GM10266 (cell line): ENCODE results near the gene DAPL1.

Experiments
- DNase-seq: peaks from one replicate; pipeline ENCODE4 v3.0.0; 2012; ENCODE audit errors: extremely low spot score
- TF ChIP-seq, protein P1 (sequence below): IDR thresholded peaks from 2 replicates; pipeline ENCODE4 v1.5.1; 2012; ENCODE audit warnings: mild to moderate bottlenecking, low read depth; ENCODE audit not compliant: control insufficient read depth, insufficient read depth; ENCODE audit errors: missing control alignments

Gene DAPL1

DNA sequence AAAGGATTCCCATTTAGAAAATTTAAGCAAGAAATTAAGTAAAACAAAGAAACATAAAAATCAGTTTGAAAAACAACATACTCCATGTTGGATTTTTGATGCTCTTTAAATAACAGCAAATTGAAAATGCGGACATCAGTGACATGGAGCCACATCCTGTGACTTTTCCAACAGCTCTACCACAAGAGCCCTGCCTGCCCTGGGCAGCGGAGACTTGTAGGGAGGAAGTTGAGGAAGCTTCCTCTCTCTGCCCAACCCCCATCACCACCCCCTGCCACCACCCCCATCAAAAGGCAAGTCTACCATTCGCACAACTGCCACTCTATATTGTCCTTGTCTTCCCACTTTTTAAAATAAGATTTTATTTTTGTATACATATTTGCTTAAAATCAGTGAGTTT, 32.8 kb upstream of the DAPL1 start:
- TF ChIP-seq, protein P1, sequence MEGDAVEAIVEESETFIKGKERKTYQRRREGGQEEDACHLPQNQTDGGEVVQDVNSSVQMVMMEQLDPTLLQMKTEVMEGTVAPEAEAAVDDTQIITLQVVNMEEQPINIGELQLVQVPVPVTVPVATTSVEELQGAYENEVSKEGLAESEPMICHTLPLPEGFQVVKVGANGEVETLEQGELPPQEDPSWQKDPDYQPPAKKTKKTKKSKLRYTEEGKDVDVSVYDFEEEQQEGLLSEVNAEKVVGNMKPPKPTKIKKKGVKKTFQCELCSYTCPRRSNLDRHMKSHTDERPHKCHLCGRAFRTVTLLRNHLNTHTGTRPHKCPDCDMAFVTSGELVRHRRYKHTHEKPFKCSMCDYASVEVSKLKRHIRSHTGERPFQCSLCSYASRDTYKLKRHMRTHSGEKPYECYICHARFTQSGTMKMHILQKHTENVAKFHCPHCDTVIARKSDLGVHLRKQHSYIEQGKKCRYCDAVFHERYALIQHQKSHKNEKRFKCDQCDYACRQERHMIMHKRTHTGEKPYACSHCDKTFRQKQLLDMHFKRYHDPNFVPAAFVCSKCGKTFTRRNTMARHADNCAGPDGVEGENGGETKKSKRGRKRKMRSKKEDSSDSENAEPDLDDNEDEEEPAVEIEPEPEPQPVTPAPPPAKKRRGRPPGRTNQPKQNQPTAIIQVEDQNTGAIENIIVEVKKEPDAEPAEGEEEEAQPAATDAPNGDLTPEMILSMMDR = no peak
- no peak for DNase-seq

DNA sequence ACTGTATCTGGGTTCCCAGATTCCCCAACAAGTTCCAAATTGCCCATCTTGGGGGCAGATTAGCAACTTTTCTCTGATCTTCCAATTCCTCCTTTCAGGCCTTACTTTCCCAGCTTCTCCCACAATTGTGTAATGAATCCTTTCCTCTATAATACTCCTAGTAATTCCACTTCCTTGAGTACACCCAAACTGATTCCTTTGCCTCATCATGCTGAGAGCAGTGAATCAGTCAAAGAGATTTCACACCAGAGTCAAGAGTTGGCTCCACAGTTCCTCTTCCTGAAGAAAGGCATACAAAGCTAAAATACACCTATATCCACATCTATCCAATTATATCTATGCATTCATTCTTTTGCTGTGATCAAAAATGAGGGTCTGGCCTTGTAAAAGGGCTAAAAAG, 28.6 kb upstream of the DAPL1 start:
- TF ChIP-seq, protein P1 = no peak
- DNase-seq = no peak

DNA sequence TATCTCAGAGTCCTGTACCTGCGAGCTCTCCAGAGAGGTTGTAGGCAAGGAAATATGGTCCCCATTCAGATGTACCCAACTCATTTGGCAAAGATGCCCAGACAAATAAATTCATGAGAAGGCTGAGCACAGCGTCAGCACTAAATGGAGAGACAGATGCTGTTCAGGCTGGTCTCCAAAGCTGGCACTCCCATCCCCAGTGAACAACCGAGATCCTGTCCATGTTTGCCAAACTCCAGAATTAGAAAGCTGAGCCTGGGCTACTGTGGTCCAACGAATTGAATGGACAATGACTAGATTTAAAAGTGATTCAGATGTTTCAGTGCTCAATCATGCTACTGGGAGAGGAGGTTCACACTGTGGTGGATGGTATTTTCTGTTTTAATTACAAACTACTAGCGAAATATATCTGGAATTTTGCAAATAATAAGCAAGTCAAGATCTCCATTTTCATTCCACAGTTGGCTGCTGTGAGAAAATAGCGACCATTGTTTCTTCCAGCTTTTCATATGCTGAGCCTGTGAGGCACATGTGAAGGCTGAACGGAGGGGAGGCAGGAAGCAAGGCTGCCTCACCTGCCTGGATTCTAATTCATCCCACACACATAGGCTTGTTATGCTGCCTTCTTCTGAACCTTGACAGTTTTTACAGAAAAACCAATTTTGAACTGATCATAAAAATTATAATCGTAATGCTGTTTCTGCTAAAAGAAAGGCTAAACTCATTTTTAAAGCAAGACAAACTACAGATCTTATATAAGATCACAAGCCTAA, 22.6 kb upstream of the DAPL1 start:
- TF ChIP-seq, protein P1 = no peak
- DNase-seq = no peak

DNA sequence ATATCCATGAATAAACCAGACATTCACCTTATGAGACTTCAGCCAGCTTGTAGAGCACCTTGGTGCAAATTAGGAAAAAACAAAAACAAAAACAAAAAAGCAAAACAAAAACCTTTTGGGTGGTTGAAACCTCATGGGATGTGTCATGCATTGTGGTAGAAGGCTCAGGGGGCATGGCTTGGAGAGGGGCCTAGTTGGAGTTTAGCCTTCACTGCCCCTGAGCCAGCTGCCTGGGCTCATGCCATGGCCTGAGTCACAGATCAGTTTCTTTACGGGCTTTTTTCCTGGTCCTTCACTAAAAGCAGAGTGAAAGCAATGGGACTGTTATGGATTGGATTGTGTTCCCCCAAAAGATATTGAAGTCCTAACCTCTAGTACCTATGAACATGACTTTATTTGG, 22.0 kb upstream of the DAPL1 start:
- DNase-seq = no peak
- TF ChIP-seq, protein P1 = no peak

DNA sequence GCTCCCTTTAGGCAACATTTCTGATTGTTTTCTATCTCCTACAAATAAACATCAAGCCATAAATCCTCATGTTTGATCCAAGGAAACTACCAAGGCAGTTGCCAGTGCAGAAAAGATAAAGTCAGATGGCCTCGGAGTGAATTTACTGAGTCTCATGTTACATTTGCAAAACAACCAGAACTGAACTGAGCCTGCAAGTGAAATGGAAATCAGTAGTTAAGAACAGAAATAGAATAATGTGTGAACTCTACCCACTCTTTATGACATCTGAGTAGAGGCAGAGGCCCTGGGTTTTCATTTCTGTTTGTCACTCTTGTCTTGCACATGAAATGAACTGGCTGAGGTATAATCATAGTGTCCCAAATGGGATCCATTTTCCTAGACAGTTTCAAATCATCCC, 20.4 kb upstream of the DAPL1 start:
- TF ChIP-seq, protein P1 = no peak
- no peak for DNase-seq

DNA sequence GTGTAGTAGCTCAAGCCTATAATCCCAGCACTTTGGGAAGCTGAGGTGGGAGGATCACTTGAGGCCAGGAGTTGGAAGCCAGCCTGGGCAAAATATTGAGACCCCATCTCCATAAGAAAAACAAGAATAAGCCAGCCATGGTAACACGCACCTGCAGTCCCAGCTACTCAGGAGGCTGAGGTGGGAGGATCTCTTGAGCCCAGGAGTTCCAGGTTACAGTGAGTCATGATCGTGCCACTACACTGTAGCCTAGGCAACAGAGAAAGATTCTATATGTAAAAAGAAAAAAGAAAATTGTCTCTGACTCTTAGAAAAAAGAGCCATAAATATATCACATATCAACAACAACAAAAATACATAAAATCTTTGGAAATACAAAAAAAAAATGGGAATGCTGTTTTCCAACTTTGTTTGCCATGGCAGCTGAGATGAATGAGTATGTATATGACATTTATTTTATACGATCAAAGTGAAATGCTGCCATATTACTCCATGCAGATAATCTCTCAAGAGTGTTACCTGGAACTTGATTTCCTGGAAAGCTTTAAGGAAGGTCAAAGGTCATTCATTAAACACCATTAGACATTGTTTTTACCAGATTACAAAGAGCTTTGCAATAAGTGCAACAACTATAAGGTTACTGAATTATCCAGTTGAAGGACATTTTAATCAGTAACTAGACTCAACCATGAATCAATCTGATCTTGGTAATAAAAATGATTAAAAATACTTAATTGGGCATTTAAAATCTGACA, 19.7 kb upstream of the DAPL1 start:
- no peak for DNase-seq
- TF ChIP-seq, protein P1 = no peak

DNA sequence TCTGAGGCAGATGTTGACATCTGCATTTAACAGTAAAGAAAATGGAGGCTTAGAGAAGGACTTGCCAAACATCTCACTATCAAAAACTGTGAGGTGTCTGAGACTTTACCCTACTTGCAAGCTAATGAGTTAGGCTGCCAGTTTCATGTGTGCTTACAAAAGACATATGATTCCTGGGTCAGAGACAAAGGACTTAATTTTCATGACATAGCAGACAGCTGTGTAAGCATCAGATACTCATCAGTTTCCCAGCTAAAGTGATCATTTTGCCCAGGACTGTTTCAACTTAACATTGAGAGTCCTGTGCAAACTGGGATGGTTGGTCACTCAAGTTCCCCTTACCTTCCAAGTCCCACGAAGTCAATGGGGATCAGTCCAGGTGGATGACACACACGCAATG, 18.9 kb upstream of the DAPL1 start:
- TF ChIP-seq, protein P1 = no peak
- no peak for DNase-seq
